Measurements from ENCODE around the gene GDI2.
A peak's percentile ranks its signal among the peaks of the same experiment; 100 is the strongest.

DNA sequence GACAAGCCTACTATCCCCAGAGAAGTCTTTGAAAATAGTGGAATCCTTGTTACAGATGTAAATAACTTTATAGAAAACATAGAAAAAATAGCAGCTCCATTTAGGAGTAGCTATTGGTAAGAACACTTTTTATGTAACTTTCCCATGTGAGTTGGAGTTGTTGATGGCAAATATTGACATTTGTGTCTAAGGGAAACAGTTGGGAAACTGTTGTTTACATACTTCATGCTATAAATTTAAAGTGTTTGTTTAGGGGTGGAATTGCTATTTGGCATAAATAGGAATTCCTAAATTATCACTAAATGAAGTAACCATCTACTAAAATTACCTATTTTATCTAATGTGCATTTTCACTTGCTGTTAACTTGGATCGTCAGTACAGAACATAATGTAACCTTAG, 50.7 kb downstream of the GDI2 start:
- TF ChIP-seq POLR2A (IDR thresholded peaks at IDR 0.05) = no peak
- peak; percentile 60 for TF ChIP-seq POLR2AphosphoS5 (IDR thresholded peaks at IDR 0.05)

All from prostate gland (tissue), 1 donor.